ENCODE measurements around the gene MGMT.

GRCh38 chr10:129710510-129710847, 243.4 kb downstream of the MGMT start:
- TF ChIP-seq POLR2AphosphoS5 (IDR thresholded peaks at IDR 0.05) (no peak), CTCF (IDR thresholded peaks at IDR 0.05) (no peak), POLR2A (IDR thresholded peaks at IDR 0.05; ENCODE audit: low read depth) (no peak)
